HG03457 (cell line): ENCODE results near the gene KCNE4.

Experiments used
- ATAC-seq: cut with Tn5 transposase; IDR thresholded peaks from one replicate; pipeline ENCODE4 v1.9.1; 2021; ENCODE audit warnings: moderate number of reproducible peaks; ENCODE audit not compliant: unreplicated experiment

Gene KCNE4

DNA sequence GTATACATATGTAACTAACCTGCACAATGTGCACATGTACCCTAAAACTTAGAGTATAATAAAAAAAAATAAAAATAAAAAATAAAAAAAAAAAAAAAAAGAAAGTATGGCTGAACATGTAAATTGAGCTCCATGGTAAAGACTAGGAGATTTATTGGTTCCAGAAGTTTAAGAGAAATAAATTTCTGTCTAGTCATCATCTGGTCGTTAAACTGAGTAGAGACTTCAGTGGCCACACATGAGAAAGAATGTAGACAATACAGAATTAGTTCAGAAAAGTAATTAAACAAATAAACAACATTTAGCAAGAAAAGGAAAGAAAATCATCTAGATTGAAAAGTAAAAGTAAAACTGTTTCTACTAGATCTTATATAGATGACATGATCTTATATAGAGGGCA lies 12.4 kb upstream of the KCNE4 start:
- no peak for ATAC-seq

- ATAC-seq = no peak
These were observed 11.5 kb upstream of the KCNE4 start for GRCh38 chr2:223040527-223040926.

DNA sequence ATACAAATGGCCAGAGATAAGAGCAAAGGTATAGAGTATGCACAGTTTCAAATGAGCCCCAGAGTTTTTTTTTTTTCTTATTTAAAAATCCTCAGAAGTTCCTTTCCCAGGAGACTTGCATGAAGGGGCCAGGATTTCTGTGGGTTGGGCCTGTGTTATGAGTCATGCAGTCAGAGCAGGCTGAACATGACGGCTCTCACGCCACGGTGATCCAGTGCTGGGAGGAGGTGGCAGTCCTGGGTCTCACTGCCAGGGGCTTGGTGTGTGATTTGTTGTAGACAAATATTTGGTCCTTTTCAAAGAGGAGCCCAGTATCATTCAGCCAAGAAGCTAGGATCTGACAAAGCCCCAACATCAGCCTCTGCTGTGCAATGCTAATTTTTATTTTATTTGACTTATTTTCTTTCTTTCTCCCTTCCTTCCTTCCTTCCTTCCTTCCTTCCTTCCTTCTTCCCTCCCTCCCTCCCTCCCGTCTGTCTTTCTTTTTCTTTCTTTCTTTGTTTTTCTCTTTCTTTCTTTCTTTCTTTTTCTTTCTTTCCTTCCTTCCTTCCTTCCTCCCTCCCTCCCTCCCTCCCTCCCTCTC lies 10.4 kb upstream of the KCNE4 start:
- ATAC-seq = no peak

GRCh38 chr2:223042284-223042683 lies 9.7 kb upstream of the KCNE4 start:
- no peak for ATAC-seq

GRCh38 chr2:223042704-223043118 lies 9.3 kb upstream of the KCNE4 start:
- ATAC-seq = no peak

GRCh38 chr2:223043164-223043941 lies 8.6 kb upstream of the KCNE4 start:
- ATAC-seq = no peak

DNA sequence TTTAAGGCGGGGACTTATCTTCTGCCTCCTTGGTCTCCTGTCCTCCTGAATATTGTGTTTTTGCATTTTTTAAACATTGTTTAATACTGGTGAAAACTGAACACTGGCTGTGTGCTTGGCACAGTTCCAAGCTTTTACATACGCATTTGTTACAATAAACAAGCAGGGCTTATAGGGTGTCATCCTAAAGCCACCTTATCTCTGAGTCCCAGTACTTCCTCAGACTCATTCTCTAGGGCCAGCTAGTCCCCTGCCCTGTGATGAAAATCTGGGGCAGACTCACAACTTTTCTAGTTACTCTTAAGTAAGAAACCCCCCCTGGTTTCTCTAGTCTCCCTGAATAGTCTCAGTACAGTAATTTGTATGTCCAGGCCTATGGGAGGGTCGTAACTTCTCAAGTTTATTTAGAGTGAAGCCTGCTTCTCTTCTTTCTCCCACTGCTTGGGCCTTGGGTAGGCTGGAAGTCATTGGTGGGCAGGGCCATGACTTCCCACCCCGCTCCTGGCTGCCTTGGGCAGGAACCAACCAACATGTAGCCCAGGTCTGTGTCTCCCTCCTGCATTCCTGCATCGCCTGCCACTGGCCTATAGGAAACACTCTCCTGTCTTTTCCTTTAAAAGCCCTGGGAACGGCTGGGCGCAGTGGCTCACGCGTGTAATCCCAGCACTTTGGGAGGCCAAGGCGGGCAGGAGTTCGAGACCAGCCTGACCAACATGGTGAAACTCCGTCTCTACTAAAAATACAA lies 7.7 kb upstream of the KCNE4 start:
- ATAC-seq = no peak

GRCh38 chr2:223044916-223045700 lies 6.9 kb upstream of the KCNE4 start:
- ATAC-seq = no peak

GRCh38 chr2:223046470-223047040 lies 5.4 kb upstream of the KCNE4 start:
- no peak for ATAC-seq

GRCh38 chr2:223047260-223047761 lies 4.7 kb upstream of the KCNE4 start:
- ATAC-seq = no peak

DNA sequence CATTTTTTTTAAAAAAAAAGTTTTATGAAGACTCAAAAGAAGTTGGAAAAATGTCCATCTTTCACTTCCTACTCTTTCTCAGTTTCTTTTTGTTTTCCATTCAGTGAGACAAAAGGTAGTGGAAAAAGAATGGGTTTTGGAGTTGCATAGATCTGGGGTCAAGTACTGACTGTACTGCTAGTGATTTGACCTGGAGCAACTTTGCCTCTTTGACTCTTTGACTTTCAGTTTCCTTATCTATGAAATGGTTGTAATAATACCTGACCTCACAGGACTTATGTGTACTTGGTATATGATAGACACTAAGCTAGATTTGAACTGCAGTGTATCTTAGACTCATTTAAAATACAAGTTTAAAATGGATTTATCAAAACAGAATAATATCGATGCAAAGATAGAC lies 3.5 kb upstream of the KCNE4 start:
- peak; percentile 53 for ATAC-seq

GRCh38 chr2:223049356-223049755 lies 2.6 kb upstream of the KCNE4 start:
- ATAC-seq = no peak

- ATAC-seq = no peak
These were observed 1.8 kb upstream of the KCNE4 start for GRCh38 chr2:223050188-223050587.

GRCh38 chr2:223050900-223051504 lies 988 bp upstream of the KCNE4 start:
- no peak for ATAC-seq

- no peak for ATAC-seq
These were observed 826 bp downstream of the KCNE4 start for GRCh38 chr2:223052548-223053483.

DNA sequence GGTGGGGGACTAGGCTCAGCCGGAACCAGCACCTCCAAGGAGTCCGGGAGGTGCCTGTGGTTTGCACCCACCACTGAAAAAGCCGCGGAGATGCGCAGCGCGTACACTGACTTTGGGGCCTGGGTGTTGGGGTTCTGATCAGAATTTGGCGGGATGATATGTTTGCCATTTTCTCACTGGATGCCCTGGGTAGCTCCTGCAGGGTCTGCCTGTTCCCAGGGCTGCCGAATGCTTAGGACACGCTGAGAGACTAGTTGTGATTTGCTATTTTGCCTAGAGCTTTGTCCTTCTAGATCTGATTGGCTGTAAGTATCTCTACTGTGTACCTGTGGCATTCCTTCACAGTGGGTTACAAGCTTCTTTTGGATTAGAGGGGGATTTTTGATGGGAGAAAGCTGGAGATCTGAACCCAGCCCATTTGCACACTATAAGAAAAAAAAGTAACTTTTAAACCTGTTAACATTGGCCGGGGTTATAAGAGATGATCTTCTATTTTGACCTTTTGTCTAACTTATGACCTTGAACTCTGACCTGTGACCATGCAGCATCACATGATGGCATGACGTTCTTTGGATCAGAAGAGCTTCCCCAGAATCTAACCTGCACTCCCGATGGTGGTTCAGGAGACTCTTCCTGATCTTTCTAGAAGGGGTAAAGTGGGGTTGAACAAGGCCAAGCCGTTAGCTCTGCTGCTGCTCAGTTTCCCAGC lies 1.6 kb downstream of the KCNE4 start:
- no peak for ATAC-seq

DNA sequence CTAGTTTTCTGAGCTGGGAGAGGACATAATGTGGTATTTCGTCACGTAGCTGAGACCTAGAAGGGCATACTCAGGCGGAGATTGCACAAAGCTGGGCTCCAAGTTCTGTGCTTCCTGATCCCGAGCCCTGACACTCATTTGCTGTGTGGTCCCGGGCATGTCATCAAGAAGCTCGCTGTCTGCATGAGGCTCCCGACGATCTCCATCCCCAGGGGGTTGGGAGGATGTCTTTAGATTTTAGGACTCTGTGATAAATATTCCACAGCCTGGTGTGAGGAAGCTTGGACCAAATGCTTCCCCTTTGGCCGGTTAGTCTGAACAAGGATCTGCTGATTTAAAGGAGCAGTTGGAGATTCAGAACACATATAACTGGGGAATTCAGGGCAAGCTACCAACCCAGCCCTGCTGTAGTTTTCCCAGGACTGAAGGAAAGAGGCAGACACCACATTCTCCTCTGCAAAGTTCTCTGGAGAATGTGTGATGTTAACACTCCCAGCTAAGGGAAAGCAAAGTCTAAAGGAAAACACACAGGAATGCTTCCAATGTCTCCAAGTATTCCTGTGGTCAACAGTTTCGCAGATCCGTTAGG lies 2.3 kb downstream of the KCNE4 start:
- ATAC-seq = no peak

GRCh38 chr2:223055140-223055539 lies 3.1 kb downstream of the KCNE4 start:
- no peak for ATAC-seq
